Right ventricle myocardium superior (tissue), 1 donor: ENCODE results near the gene VSIG2. TPM values are rescaled to one million over a fixed set of nuclear protein-coding genes. Genes with fewer than 3 reads are reported as not detected.

ENCODE experiments used
- ATAC-seq: fragments of 200-7000 bp; cut with Tn5 transposase; one replicate; pipeline ENCODE4 v1.9.1; 2020; ENCODE audit warnings: mild to moderate bottlenecking; ENCODE audit not compliant: poor library complexity
- DNase-seq: peaks from one replicate; pipeline ENCODE4 v3.0.0-alpha.2; 2020
- intact Hi-C: fragments of 100-400 bp; cut with DNase I; formaldehyde crosslinking; loops from one replicate; pipeline ENCODE4 v1.11.2; 2022
- total RNA-seq: library from RNA; stranded (reverse); fragmentation: NEBNext Ultra II Directional; extraction: Animal tissue kit (Norgen Biotek cat#: 25700); gene quantifications from one replicate; pipeline ENCODE4 v1.2.1, GENCODE V29; 2021
- donor health status: DM: no; HTN: yes; CAD: no; lungs with severe emphysema.

Gene VSIG2
- total RNA-seq, 1 donor from 2014 or later, result 1.2 TPM

DNA sequence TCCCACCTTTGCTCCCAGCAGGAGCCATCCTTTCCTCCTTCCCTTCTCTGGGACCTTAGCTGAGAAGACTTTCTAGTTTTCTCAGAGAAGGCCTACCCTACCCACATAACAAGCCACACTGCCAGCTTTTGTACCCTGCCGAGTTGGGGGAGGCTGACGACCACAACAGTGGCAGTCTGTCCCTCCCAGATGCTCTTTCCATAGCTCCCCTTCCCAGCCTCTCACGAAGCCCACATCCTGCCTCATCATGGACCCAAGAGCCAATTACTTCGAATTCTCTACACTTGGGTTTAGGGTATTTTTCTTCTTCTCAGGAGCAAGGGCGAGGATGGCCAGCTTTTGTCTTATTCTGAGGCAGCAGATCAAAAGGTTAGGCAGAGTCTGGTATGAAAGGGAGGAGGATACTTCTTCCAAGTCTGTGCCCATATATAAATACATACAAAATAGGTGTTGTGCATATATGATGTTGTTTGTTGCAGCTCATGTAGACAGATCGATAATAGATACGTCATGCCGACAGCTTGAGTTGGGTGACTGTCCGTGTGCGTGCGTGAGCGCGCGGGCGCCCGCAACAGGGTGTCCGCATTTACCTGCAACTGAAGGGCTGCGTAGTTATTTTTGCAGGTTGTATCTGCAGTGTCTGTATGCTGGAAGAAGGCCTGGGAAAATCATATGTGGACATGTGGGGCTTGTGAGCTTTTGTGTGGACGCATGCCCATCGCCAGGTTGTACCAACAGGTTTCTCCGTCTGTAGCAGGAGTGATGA is 13.2 kb downstream of the VSIG2 start:
- ATAC-seq (no peak), DNase-seq (no peak)
- intact Hi-C loops, result no loop called here

DNA sequence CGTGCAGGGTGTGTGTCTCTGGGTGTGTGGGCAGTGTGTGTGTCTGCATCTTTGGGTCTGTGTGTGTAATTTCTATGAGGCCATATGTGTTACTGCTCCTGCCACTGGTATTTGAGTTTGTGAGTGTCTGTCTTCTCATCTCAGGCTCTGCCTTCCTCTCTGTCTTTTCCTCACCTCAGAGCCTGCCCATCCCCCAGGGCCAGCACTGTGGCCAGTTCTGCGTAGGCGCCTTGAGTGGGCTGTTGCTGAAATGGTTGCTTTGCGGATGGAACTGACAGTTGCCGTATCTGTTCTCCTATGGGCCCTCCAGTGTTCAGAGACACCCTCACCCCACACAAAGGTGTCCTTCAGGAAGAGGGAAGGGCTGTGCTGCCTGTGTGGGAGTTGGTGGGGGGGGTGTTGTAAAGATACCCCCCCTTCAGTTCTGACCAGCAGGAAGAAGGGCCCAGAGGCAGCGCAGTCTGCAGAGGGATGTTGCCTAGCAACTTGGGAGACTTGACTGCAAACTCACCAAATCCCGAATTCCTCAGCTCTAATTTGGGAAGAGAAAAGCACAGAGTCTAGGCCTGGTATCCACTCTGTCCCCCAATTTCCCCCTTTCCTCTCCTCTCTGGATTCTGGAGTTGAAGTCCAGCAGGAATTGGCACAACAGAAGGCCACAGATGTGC is 14.3 kb downstream of the VSIG2 start:
- no peak for DNase-seq
- intact Hi-C loops, result no loop called here
- no peak for ATAC-seq

DNA sequence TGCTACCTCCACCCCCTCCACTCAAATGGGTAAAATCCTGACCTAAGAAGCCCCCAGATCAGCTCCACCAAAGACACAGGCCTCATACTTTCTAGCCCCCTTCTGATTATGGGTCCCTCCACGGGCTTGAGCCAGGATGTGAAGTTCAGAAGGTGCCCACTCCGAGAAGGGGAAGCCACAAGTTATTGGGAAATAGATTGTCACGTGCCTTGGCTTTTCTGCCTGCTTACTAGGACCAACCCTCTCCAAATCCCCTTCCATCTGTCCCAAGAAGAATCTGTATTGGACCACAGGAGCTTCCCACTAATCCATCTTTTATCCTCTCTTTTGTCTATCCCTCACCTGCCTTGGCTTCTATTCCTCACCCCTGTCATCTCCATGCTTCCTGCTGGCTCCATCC is 15.3 kb downstream of the VSIG2 start:
- intact Hi-C loops, result no loop called here
- DNase-seq (no peak), ATAC-seq (no peak)

DNA sequence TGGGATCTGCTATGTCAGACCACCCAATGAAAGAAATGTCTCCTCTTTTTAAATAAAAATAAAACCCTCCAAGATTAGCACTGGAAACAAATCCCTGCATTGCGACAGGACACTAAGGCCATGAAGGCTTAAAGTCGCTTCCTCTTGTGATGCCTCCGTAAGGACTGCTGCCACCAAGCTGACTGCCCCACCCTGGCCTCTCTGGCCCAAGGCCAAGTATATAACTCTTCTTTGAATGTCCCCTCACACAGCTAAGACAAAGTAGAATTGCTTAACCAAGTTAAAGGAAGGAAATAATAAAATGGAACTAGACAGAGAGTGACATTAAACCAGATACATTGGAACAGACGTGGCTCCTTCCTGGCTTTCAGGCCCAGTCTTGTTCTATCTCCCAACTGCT is 19.8 kb downstream of the VSIG2 start:
- DNase-seq (peak; percentile 63), ATAC-seq (peak; percentile 69)

DNA sequence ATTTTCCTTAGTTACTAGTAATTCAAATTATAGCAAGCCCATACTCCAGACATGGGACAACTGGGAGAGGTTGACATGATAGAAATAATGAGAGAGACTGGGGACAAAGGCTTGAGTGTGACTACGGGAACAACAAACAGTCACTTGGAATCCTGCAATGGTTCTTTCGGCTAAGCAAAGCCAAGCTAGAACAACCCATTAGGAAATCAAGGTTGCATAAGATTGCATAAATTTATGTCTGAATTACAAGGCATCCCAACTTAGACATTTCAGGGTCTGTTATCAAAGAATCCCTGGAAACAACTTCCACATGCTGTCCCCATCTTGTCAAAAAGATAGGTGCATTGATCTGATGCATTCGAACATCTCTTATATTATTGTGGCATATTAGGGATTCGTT is 22.5 kb downstream of the VSIG2 start:
- DNase-seq (no peak), ATAC-seq (no peak)
- intact Hi-C loops, result no loop called here

More for the DNA sequence above, 19.8 kb downstream of the VSIG2 start:
- intact Hi-C loops, result no loop called here

DNA sequence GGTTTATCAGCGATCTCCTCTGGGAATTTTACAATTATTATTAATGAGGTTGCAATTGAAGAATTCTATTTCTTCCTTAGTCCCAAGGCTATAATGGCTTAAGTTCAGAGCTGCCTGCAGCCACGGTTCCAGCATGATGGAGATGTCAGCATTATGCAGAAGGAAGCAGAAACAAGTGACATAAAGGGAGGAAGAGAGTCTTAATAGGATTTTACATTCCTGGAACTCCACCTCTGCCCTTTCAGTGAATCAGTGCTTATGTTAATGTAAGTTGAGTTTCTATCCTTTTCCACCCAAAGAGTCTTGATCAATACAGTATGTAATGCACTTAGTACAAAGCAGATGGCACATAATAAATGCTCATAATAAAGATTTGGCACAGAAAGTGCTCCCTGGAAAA is 23.9 kb downstream of the VSIG2 start:
- intact Hi-C loops, result no loop called here
- DNase-seq (no peak), ATAC-seq (no peak)

DNA sequence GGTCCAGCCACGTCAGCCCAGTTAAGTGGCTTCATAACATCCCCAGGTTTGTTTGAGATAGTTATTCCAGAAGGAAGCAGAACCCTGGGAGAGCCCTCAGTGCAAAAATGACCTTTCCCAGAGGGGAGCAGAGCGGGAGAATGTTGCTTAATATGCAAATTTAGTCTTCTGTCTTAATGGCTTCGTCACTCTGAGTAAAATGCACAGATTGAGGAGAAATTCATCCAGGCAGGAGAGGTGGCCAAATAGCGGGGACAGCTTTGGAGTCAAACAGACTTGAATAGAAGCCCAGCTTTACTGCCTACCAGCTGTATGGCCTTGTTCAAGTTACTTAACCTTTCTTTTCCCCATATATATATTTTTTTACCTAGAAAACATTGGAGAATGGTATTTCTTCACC is 24.6 kb downstream of the VSIG2 start:
- intact Hi-C loops, result no loop called here
- ATAC-seq, result no peak
- no peak for DNase-seq

DNA sequence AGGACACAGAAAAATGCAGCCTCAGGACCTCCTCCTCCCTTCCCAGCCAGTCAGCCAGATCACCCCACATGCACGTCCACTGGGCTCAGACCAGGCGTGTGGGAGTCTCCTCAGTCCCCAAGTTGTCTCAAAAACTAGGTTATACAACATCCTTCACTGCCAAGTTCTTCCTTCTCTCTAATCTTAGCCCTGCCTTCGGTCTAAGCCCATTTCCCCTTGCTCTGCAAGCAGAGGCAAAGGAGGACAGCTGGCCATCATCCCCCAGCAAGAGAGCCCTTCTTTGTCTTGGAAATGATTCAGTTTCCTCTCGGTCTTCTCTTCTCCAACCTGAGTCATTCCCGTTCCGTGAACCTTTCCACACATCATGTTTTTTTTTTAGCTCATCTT is 26.3 kb downstream of the VSIG2 start:
- DNase-seq (no peak), ATAC-seq (peak; percentile 41)
- intact Hi-C loops, result no loop called here

DNA sequence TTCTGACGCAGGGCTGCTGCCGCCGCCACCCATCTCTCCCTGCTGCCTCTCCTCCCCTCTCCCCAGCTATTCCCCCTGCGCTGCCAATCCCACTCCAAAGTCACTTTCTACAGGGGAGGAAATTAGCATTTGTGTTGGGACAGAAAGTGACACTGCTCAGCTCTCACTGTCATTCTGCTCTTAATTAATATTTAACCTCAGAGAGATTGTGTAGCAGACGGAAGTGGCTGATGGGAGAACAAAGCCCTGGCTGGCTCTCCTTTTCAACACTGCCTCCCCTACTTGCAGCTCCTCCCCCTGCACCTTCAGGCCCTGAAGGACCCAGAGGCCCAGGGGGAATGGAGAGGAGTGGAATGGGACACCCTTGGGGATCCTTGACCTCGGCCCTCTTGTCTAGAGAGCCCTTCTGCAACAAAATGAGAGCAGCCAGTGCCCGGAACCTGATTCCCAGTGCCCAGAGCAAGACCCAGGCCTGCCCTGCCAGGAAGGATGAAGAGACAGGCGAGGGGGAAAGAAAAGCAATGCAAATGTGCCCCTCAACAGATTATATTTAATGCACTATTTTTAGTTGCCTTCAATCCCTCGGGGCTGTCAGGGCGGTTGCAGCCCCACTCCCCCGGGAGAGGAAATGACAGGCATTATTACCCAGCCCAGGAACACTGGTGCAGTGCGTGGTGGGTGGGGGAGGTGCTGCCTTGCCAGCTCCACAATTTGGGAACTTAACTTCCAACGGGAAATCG is 26.9 kb downstream of the VSIG2 start:
- intact Hi-C loops, result no loop called here
- ATAC-seq, result peak; percentile 64
- no peak for DNase-seq

DNA sequence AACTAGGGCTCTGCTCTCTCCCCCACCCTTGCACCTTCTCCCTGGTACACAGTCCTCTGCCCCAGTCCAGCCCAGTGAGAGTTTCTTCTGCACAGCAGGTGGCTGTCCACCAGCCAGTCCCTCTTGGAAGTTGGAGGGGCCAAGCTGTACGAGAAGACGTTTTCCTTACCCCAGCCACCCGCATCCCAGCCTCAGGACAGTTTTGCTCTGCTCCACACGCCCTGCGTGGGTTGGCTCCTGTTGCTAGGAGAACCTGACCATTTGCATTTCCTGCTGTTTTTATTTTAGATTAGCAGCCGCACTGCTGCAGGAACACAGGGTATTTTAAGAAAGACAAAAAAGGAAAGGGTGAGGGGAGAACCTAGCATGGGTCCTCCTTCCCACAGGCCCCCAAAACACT is 29.9 kb downstream of the VSIG2 start:
- intact Hi-C loops, result no loop called here
- ATAC-seq (no peak), DNase-seq (no peak)

DNA sequence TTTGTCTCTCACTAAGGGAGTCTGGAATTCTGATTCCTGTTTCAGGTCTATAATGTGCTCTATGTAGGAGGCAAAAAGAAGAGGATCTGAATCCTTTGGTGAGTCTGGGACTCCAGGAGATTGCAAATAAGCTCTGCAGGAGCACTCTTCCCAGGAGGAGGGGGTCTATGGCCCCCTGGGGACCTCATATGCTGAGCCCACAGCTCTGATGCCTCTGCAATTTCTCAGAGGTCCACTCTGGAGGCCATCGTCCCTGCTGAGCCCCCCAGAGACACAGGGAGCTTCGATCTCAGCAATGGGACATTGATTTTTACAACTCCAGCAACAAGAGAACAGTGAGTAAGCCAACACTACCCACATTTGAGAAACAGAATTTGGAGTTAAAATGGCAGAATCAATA is 32.5 kb downstream of the VSIG2 start:
- intact Hi-C loops, result no loop called here
- no peak for ATAC-seq

DNA sequence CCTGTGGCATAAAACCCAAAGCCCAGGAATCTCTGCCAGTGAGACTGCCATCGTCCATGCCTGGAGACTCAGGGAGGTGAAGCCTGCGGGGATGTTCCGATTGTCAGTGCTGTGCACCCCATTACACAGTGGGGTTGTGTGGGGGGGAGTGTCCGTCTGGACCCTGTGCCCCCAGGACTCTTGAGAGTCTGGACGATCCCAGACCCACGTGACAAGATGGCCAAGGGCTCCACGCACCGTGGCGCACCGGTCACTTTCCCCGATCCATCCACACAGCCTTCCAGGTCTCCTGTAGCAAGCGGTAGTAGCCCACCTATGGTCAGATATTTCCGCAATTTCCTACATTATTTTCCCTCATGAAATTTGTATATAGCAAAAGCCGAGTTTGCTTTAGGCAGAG is 33.3 kb downstream of the VSIG2 start:
- DNase-seq, result no peak
- no peak for ATAC-seq
- intact Hi-C loops, result no loop called here

More for the DNA sequence above, 32.5 kb downstream of the VSIG2 start:
- no peak for DNase-seq

DNA sequence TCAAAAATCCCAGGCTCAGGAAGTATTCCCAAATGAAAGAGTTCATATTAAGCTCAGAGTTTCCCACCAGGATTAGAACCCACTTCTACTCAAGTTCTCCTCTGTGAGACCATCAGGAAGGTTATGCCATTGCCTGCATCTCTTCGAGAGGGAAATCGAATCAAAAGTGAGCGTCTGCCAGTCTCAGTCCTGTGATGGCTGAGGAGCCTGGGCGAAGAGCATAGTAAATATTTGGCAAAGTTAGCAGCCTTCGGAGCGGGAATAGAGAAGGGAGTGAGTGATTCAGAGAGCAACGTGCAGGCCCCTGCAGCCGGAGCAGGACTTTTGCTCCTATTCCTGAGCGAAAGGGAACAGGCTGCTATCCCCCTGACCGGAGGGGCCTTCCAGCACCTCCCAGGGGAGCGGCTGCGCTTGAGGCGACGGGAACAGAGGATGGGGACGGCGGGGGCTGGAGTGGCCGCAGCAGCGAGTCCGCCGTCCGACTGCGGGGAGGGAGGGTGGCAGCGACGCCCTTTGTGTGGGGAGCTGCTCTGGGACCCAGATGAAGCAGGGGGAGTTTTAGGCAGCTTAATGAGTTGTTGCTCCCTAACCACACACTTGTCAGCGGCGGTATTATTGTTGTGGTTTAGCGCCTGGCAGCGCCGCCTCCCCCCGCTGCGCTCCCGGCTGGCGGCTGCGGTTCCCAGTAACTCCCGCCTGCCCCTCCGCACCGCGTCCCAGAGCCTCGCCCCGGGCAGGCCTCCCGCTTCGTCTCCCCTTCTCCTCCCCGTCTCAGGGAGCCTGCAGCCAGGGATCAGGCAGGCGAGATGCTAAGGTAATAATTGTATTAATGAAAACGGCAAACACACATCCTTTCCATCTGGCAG is 34.0 kb downstream of the VSIG2 start:
- DNase-seq (peak; percentile 62), ATAC-seq (peak; percentile 73)
- intact Hi-C loops, result no loop called here

DNA sequence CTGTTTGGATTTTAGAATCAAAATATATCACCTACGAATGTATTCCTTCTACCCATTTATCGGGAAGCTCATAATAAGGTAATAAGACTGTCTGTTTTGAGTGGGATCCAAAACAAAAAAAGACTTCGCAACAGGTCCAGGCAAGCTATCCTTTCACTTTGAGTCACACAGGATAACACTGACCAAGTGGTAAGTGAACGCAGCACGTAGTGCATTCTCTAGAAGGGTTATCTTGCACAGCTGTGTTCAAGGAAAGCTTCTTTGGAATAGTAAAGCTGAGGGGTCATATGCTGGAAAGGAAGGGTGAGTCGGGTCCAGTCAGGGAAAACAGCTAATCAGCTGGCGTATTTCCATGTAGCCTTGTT is 34.7 kb downstream of the VSIG2 start:
- ATAC-seq, result peak; percentile 59
- DNase-seq, result no peak
- intact Hi-C loops, result no loop called here

DNA sequence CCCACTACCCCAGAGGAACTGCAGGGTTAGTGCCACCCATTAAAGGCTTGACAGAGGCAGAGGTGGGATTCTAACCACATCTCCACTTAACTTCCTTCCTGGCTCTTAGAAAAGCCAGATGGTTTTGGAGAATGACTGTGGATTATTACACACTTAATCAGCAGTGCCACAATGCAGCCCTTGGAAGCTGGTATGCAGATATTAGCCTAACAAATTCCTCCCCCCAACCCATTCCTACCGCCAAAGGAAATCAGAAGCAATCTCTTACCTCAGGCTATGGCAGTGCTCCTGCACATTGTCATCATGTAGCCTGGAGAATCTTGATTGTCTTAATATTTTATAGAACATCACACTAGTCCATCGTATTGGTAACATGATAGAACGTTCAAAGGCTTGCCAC is 35.5 kb downstream of the VSIG2 start:
- intact Hi-C loops, result no loop called here
- DNase-seq (no peak), ATAC-seq (no peak)

DNA sequence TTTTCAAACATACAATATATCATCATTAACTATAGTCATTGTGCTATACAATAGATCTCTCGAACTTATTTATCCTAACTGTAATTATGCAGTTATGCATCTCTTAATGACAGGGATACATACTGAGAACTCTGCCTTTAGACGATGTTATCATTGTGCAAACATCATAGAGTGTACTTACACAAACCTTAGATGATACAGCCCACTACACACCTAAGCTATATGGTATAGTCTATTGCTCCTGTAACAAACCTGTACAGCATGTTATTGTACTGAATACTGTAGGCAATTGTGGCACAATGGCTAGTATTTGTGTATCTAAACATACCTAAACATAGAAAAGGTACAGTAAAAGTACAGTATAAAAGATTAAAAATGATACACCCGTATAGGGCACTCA is 39.7 kb downstream of the VSIG2 start:
- intact Hi-C loops, result no loop called here
- no peak for ATAC-seq
- no peak for DNase-seq

DNA sequence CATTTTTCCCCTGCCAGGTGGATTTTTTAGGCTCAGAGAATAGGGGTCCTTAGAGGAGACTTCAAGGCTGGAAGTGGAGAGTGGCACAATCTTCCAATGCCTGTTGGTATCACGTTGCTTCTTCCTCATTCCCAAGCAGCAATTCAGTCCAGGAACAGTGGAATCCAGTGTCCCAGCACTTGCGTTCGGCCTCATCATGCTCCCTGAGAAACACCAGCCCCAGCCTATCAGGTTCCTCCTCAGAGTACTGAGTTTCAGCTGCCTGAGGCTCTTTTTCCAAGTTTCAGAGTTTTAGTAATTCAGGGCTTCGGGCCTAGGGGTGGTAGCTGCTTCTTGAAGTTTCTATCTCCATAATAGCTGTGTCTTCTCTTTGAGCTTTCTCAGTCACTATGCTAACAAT is 44.2 kb downstream of the VSIG2 start:
- DNase-seq (no peak), ATAC-seq (no peak)
- intact Hi-C loops, result no loop called here

DNA sequence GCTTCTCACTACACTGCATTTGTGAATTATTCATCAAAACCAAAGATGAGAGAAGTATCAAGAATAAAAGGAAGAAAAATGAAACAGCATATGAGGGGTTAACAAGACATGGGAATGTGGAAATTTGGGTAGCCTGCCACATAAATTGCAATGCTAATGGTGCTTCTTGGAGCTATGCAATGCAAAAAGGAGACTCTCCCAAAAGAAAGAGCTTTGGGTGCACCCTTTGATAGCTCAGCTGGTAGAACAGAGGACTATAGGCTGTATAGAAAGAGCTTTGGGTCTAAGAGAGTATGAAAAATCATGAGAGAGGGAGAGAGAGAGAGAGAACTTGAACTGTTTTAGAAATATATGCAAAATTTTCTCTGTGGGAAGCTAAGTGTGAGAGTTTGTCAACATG is 52.0 kb downstream of the VSIG2 start:
- no peak for DNase-seq
- ATAC-seq, result no peak
- intact Hi-C loops, result no loop called here

DNA sequence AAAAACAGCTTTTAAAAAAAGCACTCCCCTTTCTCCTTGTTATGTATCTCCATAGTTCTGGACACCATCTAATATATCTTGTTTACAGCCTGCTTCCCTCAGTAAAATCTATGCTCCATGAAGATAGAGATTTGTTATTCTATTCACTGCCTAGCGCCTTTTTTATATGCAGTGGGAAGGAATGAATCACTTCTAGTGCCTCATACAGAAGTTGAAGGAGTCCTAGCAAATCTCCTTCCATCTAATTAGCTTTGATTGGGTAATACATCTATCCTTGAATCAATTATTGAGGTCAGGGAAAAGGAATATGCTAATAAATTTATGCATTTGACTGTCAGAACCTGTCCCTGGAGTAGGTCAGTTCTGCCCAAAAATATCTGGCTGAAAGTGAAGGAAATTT is 52.5 kb downstream of the VSIG2 start:
- intact Hi-C loops, result no loop called here
- ATAC-seq, result no peak
- DNase-seq, result no peak
